ENCODE results near the gene RTRAF.

RTRAF gene

GRCh38 chr14:51996148-51996746 lies 6.9 kb downstream of the RTRAF start:
- no peak for DNase-seq (ENCODE audit: low spot score)

GRCh38 chr14:51998348-51998747 lies 9.0 kb downstream of the RTRAF start:
- DNase-seq (ENCODE audit: low spot score) = no peak

GRCh38 chr14:51999084-51999483 lies 9.7 kb downstream of the RTRAF start:
- no peak for DNase-seq (ENCODE audit: low spot score)

GRCh38 chr14:52000019-52000582 lies 10.8 kb downstream of the RTRAF start:
- no peak for DNase-seq (ENCODE audit: low spot score)

GRCh38 chr14:52000696-52001095 lies 11.3 kb downstream of the RTRAF start:
- no peak for DNase-seq (ENCODE audit: low spot score)

- DNase-seq (ENCODE audit: low spot score) = no peak
These were observed 13.2 kb downstream of the RTRAF start for GRCh38 chr14:52002542-52002941.

GRCh38 chr14:52003324-52003723 lies 14.0 kb downstream of the RTRAF start:
- no peak for DNase-seq (ENCODE audit: low spot score)

GRCh38 chr14:52005625-52006024 lies 16.3 kb downstream of the RTRAF start:
- no peak for DNase-seq (ENCODE audit: low spot score)

- no peak for DNase-seq (ENCODE audit: low spot score)
These were observed 17.0 kb downstream of the RTRAF start for GRCh38 chr14:52006361-52006760.

GRCh38 chr14:52007211-52007610 lies 17.9 kb downstream of the RTRAF start:
- DNase-seq (ENCODE audit: low spot score) = no peak

- DNase-seq (ENCODE audit: low spot score) = no peak
These were observed 18.3 kb downstream of the RTRAF start for GRCh38 chr14:52007637-52008036.

GRCh38 chr14:52008136-52008535 lies 18.8 kb downstream of the RTRAF start:
- DNase-seq (ENCODE audit: low spot score) = no peak

- no peak for DNase-seq (ENCODE audit: low spot score)
These were observed 20.9 kb downstream of the RTRAF start for GRCh38 chr14:52010173-52010693.

GRCh38 chr14:52011523-52011922 lies 22.2 kb downstream of the RTRAF start:
- no peak for DNase-seq (ENCODE audit: low spot score)

GRCh38 chr14:52012635-52013034 lies 23.3 kb downstream of the RTRAF start:
- DNase-seq (ENCODE audit: low spot score) = no peak

- no peak for DNase-seq (ENCODE audit: low spot score)
These were observed 24.7 kb downstream of the RTRAF start for GRCh38 chr14:52013984-52014600.

GRCh38 chr14:52014601-52015267 lies 25.4 kb downstream of the RTRAF start:
- no peak for DNase-seq (ENCODE audit: low spot score)

GRCh38 chr14:52015411-52016030 lies 26.2 kb downstream of the RTRAF start:
- peak; percentile 12 for DNase-seq (ENCODE audit: low spot score)

GRCh38 chr14:52018252-52018651 lies 28.9 kb downstream of the RTRAF start:
- no peak for DNase-seq (ENCODE audit: low spot score)

- DNase-seq (ENCODE audit: low spot score) = no peak
These were observed 29.6 kb downstream of the RTRAF start for GRCh38 chr14:52018970-52019369.

GRCh38 chr14:52020161-52020714 lies 30.9 kb downstream of the RTRAF start:
- DNase-seq (ENCODE audit: low spot score) = no peak
